Trophoblast cell (in vitro differentiated cells and primary cell): Measurements from ENCODE around the gene LDLRAD4.
A peak's percentile ranks its signal among the peaks of the same experiment; 100 is the strongest.

ENCODE experiments used
- DNase-seq, 2 donors: peaks; one replicate each; pipeline ENCODE4 v3.0.0-alpha.2; 2016
- H2AFZ ChIP-seq: 2 replicates; pipeline ENCODE4 v1.6.1; 2013; ENCODE audit warnings: low read length, moderate library complexity, mild to moderate bottlenecking; ENCODE audit not compliant: insufficient read depth, poor library complexity
- H2AK5ac ChIP-seq: 2 replicates; pipeline ENCODE4 v1.6.1; 2013; ENCODE audit warnings: mild to moderate bottlenecking, low read length
- H2BK120ac ChIP-seq: 2 replicates; pipeline ENCODE4 v1.6.1; 2013; ENCODE audit warnings: low read length, mild to moderate bottlenecking, moderate library complexity; ENCODE audit not compliant: insufficient read depth, poor library complexity
- H2BK12ac ChIP-seq: 2 replicates; pipeline ENCODE4 v1.6.1; 2013; ENCODE audit warnings: mild to moderate bottlenecking, low read length, moderate library complexity
- H2BK5ac ChIP-seq: 2 replicates; pipeline ENCODE4 v1.6.1; 2013; ENCODE audit warnings: low read length, low read depth, moderate library complexity, mild to moderate bottlenecking; ENCODE audit not compliant: poor library complexity
- H3K14ac ChIP-seq: 2 replicates; pipeline ENCODE4 v1.6.1; 2013; ENCODE audit warnings: mild to moderate bottlenecking, low read length
- H3K18ac ChIP-seq: 2 replicates; pipeline ENCODE4 v1.6.1; 2013; ENCODE audit warnings: mild to moderate bottlenecking, low read length
- H3K23ac ChIP-seq: 2 replicates; pipeline ENCODE4 v1.6.1; 2013; ENCODE audit warnings: low read length
- H3K27ac ChIP-seq: 2 replicates; pipeline ENCODE4 v1.5.1; 2013; ENCODE audit warnings: low read depth, mild to moderate bottlenecking, inconsistent platforms, low read length, moderate library complexity
- H3K27me3 ChIP-seq: 2 replicates; pipeline ENCODE4 v1.6.1; 2013; ENCODE audit warnings: inconsistent platforms, mild to moderate bottlenecking, low read length, moderate library complexity; ENCODE audit not compliant: insufficient read depth
- H3K36me3 ChIP-seq, 2 experiments: 1 replicate in 1 of 2; 2 replicates in 1 of 2; pipeline ENCODE4 v1.6.1; 2013; ENCODE audit warnings: low read length in 2 of 2, mild to moderate bottlenecking in 2 of 2, moderate library complexity in 1 of 2; ENCODE audit not compliant: insufficient read depth in 2 of 2, control insufficient read depth in 1 of 2
- H3K4ac ChIP-seq: 2 replicates; pipeline ENCODE4 v1.6.1; 2013; ENCODE audit warnings: low read depth, mild to moderate bottlenecking, low read length, moderate library complexity
- H3K4me1 ChIP-seq, 2 experiments: 1 replicate in 1 of 2; 2 replicates in 1 of 2; pipeline ENCODE4 v1.6.1; 2013; ENCODE audit warnings: low read length in 2 of 2, mild to moderate bottlenecking in 2 of 2, moderate library complexity in 1 of 2; ENCODE audit not compliant: insufficient read depth in 2 of 2, control insufficient read depth in 1 of 2
- H3K4me2 ChIP-seq: 2 replicates; pipeline ENCODE4 v1.6.1; 2013; ENCODE audit warnings: inconsistent platforms, mild to moderate bottlenecking, low read length, moderate library complexity
- H3K4me3 ChIP-seq: 2 replicates; pipeline ENCODE4 v1.5.1; 2013; ENCODE audit warnings: mild to moderate bottlenecking, low read depth, low read length, inconsistent platforms
- H3K79me1 ChIP-seq: one replicate; pipeline ENCODE4 v1.6.1; 2013; ENCODE audit warnings: low read length
- H3K79me2 ChIP-seq: 2 replicates; pipeline ENCODE4 v1.6.1; 2013; ENCODE audit warnings: low read length, mild to moderate bottlenecking; ENCODE audit not compliant: control insufficient read depth, insufficient read depth, poor library complexity
- H3K9ac ChIP-seq: 2 replicates; pipeline ENCODE4 v1.6.1; 2013; ENCODE audit warnings: mild to moderate bottlenecking, low read length
- H3K9me3 ChIP-seq: 2 replicates; pipeline ENCODE4 v1.6.1; 2013; ENCODE audit warnings: low read depth, mild to moderate bottlenecking, control low read depth, inconsistent platforms, low read length; ENCODE audit not compliant: insufficient read depth
- H4K12ac ChIP-seq: 2 replicates; pipeline ENCODE4 v1.6.1; 2013; ENCODE audit warnings: low read depth, mild to moderate bottlenecking, low read length, moderate library complexity
- H4K8ac ChIP-seq: 2 replicates; pipeline ENCODE4 v1.6.1; 2013; ENCODE audit warnings: low read depth, mild to moderate bottlenecking, low read length, moderate library complexity
- H4K91ac ChIP-seq: one replicate; pipeline ENCODE4 v1.6.1; 2013; ENCODE audit warnings: low read depth, mild to moderate bottlenecking, low read length, moderate library complexity
- WGBS: extraction: QIAGEN DNeasy Blood & Tissue Kit; methylation state at CpG from one replicate; pipeline ENCODE4 v1.1.7; 2013; ENCODE audit warnings: missing lambda C conversion rate; ENCODE audit not compliant: insufficient read length, insufficient coverage; ENCODE audit errors: extremely low coverage; 5-methylcytosine and 5-hydroxymethylcytosine counted together

The LDLRAD4 gene

GRCh38 chr18:13628211-13628610 is 409.7 kb downstream of the LDLRAD4 start:
- Histone ChIP-seq H3K4me3 (no peak overlapping the region), H3K18ac (no peak overlapping the region), H2BK5ac (no peak overlapping the region), H3K36me3 (no peaks in the 10 kb centered on the region), H3K4ac (no peak overlapping the region), H3K79me1 (no peaks in the 10 kb centered on the region), H3K14ac (no peak overlapping the region), H3K9ac (no peak overlapping the region), H2BK12ac (no peak overlapping the region), H3K79me2 (no peaks in the 10 kb centered on the region), H4K12ac (no peak overlapping the region), H4K8ac (no peak overlapping the region), H2AK5ac (no peak overlapping the region), H2AFZ (no peak overlapping the region), H3K4me2 (no peak overlapping the region), H3K27ac (no peak overlapping the region), H3K27me3 (no peaks in the 10 kb centered on the region), H3K9me3 (peaks cover 10% of the 10 kb centered on the region), H3K23ac (no peak overlapping the region), H4K91ac (no peak overlapping the region), H2BK120ac (no peak overlapping the region), H3K4me1 (no peaks in the 10 kb centered on the region)
- DNase-seq, result no peak
- WGBS, result no CpG with 5 or more reads among the region's 9 CpGs

GRCh38 chr18:13629841-13630715 is 411.5 kb downstream of the LDLRAD4 start:
- Histone ChIP-seq H3K4me3 (no peak overlapping the region), H3K27ac (no peak overlapping the region), H3K4ac (no peak overlapping the region), H3K18ac (no peak overlapping the region), H3K36me3 (no peaks in the 10 kb centered on the region), H2BK120ac (no peak overlapping the region), H2AFZ (no peak overlapping the region), H2AK5ac (no peak overlapping the region), H3K4me1 (no peaks in the 10 kb centered on the region), H3K4me2 (no peak overlapping the region), H2BK5ac (no peak overlapping the region), H3K9me3 (peaks cover 14% of the 10 kb centered on the region), H2BK12ac (no peak overlapping the region), H3K14ac (no peak overlapping the region), H4K91ac (no peak overlapping the region), H3K27me3 (no peaks in the 10 kb centered on the region), H3K79me1 (no peaks in the 10 kb centered on the region), H4K12ac (no peak overlapping the region), H3K9ac (peak overlapping the region; percentile 14), H4K8ac (no peak overlapping the region), H3K23ac (no peak overlapping the region), H3K79me2 (no peaks in the 10 kb centered on the region)
- DNase-seq, result peak; percentile 27 to 55
- WGBS, result no CpG with 5 or more reads among the region's 8 CpGs

GRCh38 chr18:13630716-13631268 is 412.2 kb downstream of the LDLRAD4 start:
- Histone ChIP-seq H2BK5ac (no peak overlapping the region), H3K9me3 (peaks cover 14% of the 10 kb centered on the region), H4K91ac (no peak overlapping the region), H4K12ac (no peak overlapping the region), H2BK120ac (no peak overlapping the region), H3K18ac (no peak overlapping the region), H3K4me2 (no peak overlapping the region), H3K36me3 (no peaks in the 10 kb centered on the region), H3K4me3 (no peak overlapping the region), H2BK12ac (no peak overlapping the region), H2AK5ac (no peak overlapping the region), H3K23ac (no peak overlapping the region), H3K79me2 (no peaks in the 10 kb centered on the region), H3K27ac (no peak overlapping the region), H4K8ac (no peak overlapping the region), H3K9ac (no peak overlapping the region), H3K27me3 (no peaks in the 10 kb centered on the region), H3K4me1 (no peaks in the 10 kb centered on the region), H3K79me1 (no peaks in the 10 kb centered on the region), H3K14ac (no peak overlapping the region), H2AFZ (no peak overlapping the region), H3K4ac (no peak overlapping the region)
- WGBS, result no CpG with 5 or more reads among the region's 7 CpGs
- DNase-seq, result no peak

- no peak overlapping the region for H3K14ac ChIP-seq
- H3K79me1 ChIP-seq, result no peaks in the 10 kb centered on the region
- H3K27ac ChIP-seq, result no peak overlapping the region
- H3K4me3 ChIP-seq, result no peak overlapping the region
- H3K27me3 ChIP-seq, result no peaks in the 10 kb centered on the region
- H2BK12ac ChIP-seq, result no peak overlapping the region
- no peak overlapping the region for H3K9ac ChIP-seq
- H3K36me3 ChIP-seq, result no peaks in the 10 kb centered on the region
- no peaks in the 10 kb centered on the region for H3K4me1 ChIP-seq
- H4K12ac ChIP-seq, result no peak overlapping the region
- no peak overlapping the region for H2BK5ac ChIP-seq
- no peak overlapping the region for H4K91ac ChIP-seq
- H3K18ac ChIP-seq, result no peak overlapping the region
- H3K9me3 ChIP-seq, result peaks cover 14% of the 10 kb centered on the region
- no peak overlapping the region for H3K23ac ChIP-seq
- H3K79me2 ChIP-seq, result no peaks in the 10 kb centered on the region
- no CpG with 5 or more reads among the region's 5 CpGs for WGBS
- no peak overlapping the region for H3K4me2 ChIP-seq
- H2BK120ac ChIP-seq, result no peak overlapping the region
- H4K8ac ChIP-seq, result no peak overlapping the region
- H3K4ac ChIP-seq, result no peak overlapping the region
- no peak for DNase-seq
- no peak overlapping the region for H2AK5ac ChIP-seq
- no peak overlapping the region for H2AFZ ChIP-seq
These were observed 415.1 kb downstream of the LDLRAD4 start for GRCh38 chr18:13633700-13634099.
